NCI-H526 treated with DMSO at 0.1 percent for 48 hours (cell line): ENCODE results near the gene HINT3.
A peak's percentile ranks its signal among the peaks of the same experiment; 100 is the strongest.
"Not testable (repeated sequence)": the region's sequence is repeated elsewhere in the genome, so short reads cannot be mapped to it uniquely, and the experiment has no call there.

Source experiments
- DNase-seq: peaks from one replicate; lab custom pipeline; 2025; lab: John Stamatoyannopoulos, UW

The HINT3 gene

GRCh38 chr6:125956506-125957390 lies at the start of gene HINT3:
HINT3 (plus strand) TSS chr6:125956770; CDS start chr6:125956978, 208 bp downstream.
- peak; percentile 92 for DNase-seq

GRCh38 chr6:125910527-125910926 lies 46.0 kb upstream of the HINT3 start:
- DNase-seq = no peak

DNA sequence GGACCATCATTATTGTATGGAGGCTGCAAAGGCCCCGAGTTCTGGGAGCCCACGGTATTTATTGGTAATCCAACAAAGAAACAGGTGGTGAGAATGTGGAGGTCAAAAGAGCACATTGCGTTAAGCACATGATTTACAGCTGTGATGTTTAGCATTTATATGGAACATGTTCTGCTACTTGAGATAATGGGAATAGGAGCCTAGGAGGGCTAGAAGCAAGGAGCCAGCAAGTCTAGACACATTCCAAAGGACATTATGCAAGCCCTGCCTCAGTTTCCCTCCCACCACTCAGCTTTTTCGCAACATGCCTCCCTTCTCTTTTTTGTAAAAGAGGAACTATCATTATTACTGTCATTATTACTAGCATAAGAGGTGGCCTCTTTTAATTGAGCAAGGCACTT lies 45.5 kb upstream of the HINT3 start:
- not testable (repeated sequence) for DNase-seq

DNA sequence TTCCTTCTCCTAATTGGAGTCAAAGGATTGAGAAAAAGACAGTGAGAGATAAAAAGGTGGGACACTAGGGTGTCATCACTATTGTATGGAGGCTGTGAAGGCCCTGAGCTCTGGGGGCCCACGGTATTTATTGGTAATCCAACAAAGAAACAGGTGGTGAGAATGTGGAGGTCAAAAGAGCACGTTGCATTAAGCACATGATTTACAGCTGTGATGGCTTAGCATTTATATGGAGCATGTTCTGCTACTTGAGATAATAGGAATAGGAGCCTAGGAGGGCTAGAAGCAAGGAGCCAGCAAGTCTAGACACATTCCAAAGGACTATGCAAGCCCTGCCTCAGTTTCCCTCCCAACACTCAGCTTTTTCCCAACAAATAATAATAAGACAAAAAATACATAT lies 44.1 kb upstream of the HINT3 start:
- not testable (repeated sequence) for DNase-seq

DNA sequence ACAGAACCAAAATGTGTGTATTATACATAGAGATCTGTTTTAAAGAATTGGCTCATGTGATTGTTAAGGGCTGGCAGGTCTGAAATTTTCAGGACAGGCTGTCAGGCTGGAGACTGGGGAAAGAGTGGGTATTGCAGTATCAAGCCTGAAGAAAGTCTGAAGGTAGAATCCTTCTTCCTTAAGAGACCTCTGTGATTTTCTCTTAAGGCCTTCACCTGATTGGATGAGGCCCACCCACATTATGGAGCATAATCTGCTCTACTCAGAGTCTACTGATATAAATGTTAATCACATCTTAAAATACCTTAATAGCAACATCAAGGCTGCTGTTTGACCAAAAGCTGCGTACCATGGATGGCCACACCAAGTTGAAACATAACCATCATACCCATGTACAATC lies 43.4 kb upstream of the HINT3 start:
- no peak for DNase-seq

DNA sequence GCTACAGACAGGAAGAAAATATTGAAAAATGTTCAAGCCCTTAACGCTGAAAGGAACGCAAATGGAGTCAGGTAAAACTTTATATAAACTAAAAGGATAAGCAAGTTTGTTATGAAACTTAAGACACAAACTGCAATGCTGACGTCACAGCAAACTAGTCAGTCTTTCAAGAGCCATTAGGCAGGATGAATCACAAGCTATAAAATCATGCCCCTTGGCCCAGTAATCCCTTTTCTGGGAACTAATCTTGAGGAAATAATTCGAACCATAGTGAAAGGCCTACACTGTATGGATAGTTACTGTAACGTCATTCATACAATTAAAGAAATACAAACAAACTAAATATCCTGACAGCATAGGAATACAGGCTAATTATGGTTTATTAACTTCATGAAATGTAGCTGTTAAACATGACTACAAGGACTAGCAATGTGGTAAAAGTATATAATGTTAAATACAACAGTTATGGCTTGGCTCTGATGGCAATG lies 42.7 kb upstream of the HINT3 start:
- no peak for DNase-seq

DNA sequence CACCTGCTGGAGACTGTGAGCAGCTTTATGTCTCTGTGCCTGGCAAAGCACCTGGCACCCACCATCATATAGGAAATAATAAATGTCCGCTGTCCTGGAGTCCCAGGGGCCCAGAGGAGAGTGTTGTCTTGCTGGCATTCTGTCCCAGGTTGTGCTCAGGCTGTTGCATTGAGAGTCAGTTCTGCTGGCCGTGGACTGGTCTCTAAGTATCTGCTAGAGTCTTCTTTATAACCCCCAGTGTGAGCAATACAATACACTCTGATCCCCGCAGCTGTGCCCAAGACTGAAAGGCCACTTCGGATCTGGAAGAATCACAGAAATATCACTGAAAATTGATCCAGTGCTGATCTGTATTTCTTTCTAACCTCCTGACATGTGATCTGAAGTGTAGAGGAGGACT lies 38.3 kb upstream of the HINT3 start:
- no peak for DNase-seq

DNA sequence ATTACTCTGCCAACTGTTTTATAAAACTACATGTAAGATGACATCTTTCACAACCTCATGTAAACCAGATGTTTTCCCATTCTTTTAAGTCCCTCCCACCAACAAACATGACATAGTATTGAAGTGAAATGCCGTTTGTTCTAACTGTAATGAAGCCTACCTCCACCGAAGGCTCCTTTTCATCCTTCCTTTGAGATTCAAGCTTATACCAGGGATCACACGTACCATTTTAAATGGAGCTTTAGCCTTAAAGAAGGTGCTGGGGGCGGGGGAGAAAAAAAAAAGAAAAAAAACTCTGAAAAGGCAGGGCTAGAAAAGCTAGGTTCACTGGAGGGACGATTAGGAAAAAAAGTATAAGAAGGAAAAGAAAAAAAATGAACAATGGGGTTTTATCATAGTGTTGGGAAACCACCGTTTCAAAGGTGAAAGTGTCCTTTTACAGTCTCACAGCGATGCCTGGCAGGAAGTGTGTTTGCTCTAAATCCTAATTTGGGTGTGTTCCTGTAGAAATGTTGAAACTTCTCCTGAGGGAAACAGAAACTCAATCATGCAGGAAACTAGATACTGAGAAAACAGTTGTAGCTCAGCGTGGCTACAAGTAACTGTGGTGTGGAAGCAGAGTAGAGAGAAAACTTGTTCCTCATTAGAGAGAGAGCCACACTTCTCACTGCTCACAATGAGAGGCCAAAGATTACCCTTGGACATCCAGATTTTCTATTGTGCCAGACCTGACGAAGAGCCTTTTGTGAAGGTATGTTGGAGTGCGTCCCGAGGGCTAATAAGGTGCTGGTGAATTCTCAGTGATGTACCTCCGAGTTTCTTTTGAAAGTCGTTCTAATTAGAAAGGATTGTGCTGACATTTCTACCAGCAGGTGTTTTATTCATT lies 37.6 kb upstream of the HINT3 start:
- DNase-seq = peak; percentile 6

- DNase-seq = no peak
These were observed 37.0 kb upstream of the HINT3 start for GRCh38 chr6:125919618-125920017.

GRCh38 chr6:125922322-125922860 lies 34.2 kb upstream of the HINT3 start:
- DNase-seq = no peak

- no peak for DNase-seq
These were observed 33.1 kb upstream of the HINT3 start for GRCh38 chr6:125923366-125923877.

GRCh38 chr6:125924169-125924568 lies 32.4 kb upstream of the HINT3 start:
- no peak for DNase-seq

GRCh38 chr6:125924697-125925358 lies 31.7 kb upstream of the HINT3 start:
- no peak for DNase-seq

DNA sequence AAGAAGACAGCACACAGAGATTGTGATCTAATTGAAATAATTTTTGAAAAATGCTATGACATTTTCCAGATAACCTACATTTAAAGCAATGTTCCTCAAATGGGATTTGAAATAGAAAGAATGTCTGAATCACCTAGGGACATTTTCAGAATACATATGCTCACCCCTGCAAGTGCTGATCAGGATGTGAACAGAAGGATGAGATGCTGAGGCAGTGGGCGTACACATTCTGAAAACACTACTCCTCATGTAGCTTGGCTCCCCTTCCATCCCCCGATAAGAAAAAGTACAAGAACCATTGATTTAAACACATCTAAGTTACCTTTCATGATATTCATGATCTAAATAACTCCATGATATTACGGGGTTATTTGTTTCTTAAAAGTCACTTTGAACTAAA lies 29.9 kb upstream of the HINT3 start:
- DNase-seq = no peak

GRCh38 chr6:125927761-125928160 lies 28.8 kb upstream of the HINT3 start:
- no peak for DNase-seq

GRCh38 chr6:125930765-125931418 lies 25.7 kb upstream of the HINT3 start:
- DNase-seq = no peak

GRCh38 chr6:125931733-125932450 lies 24.7 kb upstream of the HINT3 start:
- DNase-seq = no peak

GRCh38 chr6:125932451-125932795 lies 24.1 kb upstream of the HINT3 start:
- no peak for DNase-seq

- DNase-seq = not testable (repeated sequence)
These were observed 21.1 kb upstream of the HINT3 start for GRCh38 chr6:125935520-125935919.

GRCh38 chr6:125939026-125939425 lies 17.5 kb upstream of the HINT3 start:
- no peak for DNase-seq

- no peak for DNase-seq
These were observed 16.8 kb upstream of the HINT3 start for GRCh38 chr6:125939791-125940190.
